T-helper 2 cell treated with Interferon-gamma antibody and Interleukin-4, amounts not matched to agents 100 ng/mL and 5 ng/mL, for 36 hours (primary cell): ENCODE data around the gene TNXB. TPM values are rescaled to one million over a fixed set of nuclear protein-coding genes. Genes with fewer than 3 reads are reported as not detected.
"Not testable (repeated sequence)": the region's sequence is repeated elsewhere in the genome, so short reads cannot be mapped to it uniquely, and the experiment has no call there.

Experiments
- intact Hi-C: fragments of 100-400 bp; cut with micrococcal nuclease; formaldehyde crosslinking; loops from one replicate; pipeline ENCODE4 v1.15.1; 2023
- total RNA-seq: library from RNA; stranded (reverse); gene quantifications from 2 replicates; pipeline ENCODE4 v1.2.3, GENCODE V29; 2022

The TNXB gene
- total RNA-seq, 1 donor from 2014 or later = 5.7 TPM

GRCh38 chr6:32114796-32115195, 5.7 kb upstream of the TNXB start:
- intact Hi-C loops = no loop called here

GRCh38 chr6:32113386-32114352, 4.5 kb upstream of the TNXB start:
- intact Hi-C loops = no loop called here

- intact Hi-C loops = no loop called here
These were observed 3.4 kb upstream of the TNXB start for GRCh38 chr6:32112431-32112980.

- intact Hi-C loops = no loop called here
These were observed 2.4 kb upstream of the TNXB start for GRCh38 chr6:32111424-32112066.

- intact Hi-C loops = no loop called here
These were observed 1.5 kb upstream of the TNXB start for GRCh38 chr6:32110632-32111031.

GRCh38 chr6:32109765-32110160, 625 bp upstream of the TNXB start:
- intact Hi-C loops = no loop called here

GRCh38 chr6:32108727-32109113, 418 bp downstream of the TNXB start:
- intact Hi-C loops = no loop called here

- intact Hi-C loops = no loop called here
These were observed 977 bp downstream of the TNXB start for GRCh38 chr6:32108094-32108627.

GRCh38 chr6:32107406-32107805, 1.7 kb downstream of the TNXB start:
- intact Hi-C loops = no loop called here

- intact Hi-C loops = no loop called here
These were observed 3.7 kb downstream of the TNXB start for GRCh38 chr6:32105433-32105832.

- intact Hi-C loops = no loop called here
These were observed 6.9 kb downstream of the TNXB start for GRCh38 chr6:32102255-32102654.

- intact Hi-C loops = not testable (repeated sequence)
These were observed 8.9 kb downstream of the TNXB start for GRCh38 chr6:32100251-32100650.

GRCh38 chr6:32097364-32097763, 11.8 kb downstream of the TNXB start:
- intact Hi-C loops = no loop called here

GRCh38 chr6:32096394-32097258, 12.5 kb downstream of the TNXB start:
- intact Hi-C loops = no loop called here

- intact Hi-C loops = no loop called here
These were observed 13.1 kb downstream of the TNXB start for GRCh38 chr6:32096087-32096393.

GRCh38 chr6:32095338-32096086, 13.6 kb downstream of the TNXB start:
- intact Hi-C loops = no loop called here

- intact Hi-C loops = no loop called here
These were observed 16.2 kb downstream of the TNXB start for GRCh38 chr6:32092760-32093497.

- intact Hi-C loops = no loop called here
These were observed 19.9 kb downstream of the TNXB start for GRCh38 chr6:32089082-32089828.

GRCh38 chr6:32088487-32089049, 20.6 kb downstream of the TNXB start:
- intact Hi-C loops = no loop called here
